MM.1S (cell line): ENCODE data around the gene STRN3.

ENCODE experiments used
- CTCF ChIP-seq: fragments of 300-600 bp; sonication (generic); IDR thresholded peaks from 2 replicates; pipeline ENCODE4 v1.5.1; 2016; ENCODE audit warnings: antibody characterized with exemption, low read length, mixed read lengths
- EZH2 ChIP-seq: fragments of 300-600 bp; sonication (generic); optimal IDR thresholded peaks from 2 replicates; pipeline ENCODE3; 2017; ENCODE audit warnings: low read depth, mild to moderate bottlenecking, antibody characterized with exemption, low read length, mixed read lengths

- TF ChIP-seq CTCF (no peak), EZH2 (no peak)
Measured at GRCh38 chr14:30998100-30998706, 28.0 kb downstream of the STRN3 start.
